K562 (cell line): ENCODE measurements around the gene ZBTB20. TPM values are rescaled to one million over a fixed set of nuclear protein-coding genes. Genes with fewer than 3 reads are reported as not detected.

Experiments
- ATAC-seq: fragments of 200-7000 bp; cut with Tn5 transposase; 3 replicates; pipeline ENCODE4 v1.9.1; 2020; ENCODE audit warnings: moderate library complexity
- BruUV-seq: library from RNA; stranded (reverse); fragments of 400-500 nt; replicated peaks from 2 replicates; lab custom pipeline; 2021; lab: Mats Ljungman, UMichigan
- CTCF ChIA-PET: fragments of 300-600 bp; formaldehyde crosslinking; extraction: SDS; loops from one replicate; lab custom pipeline; 2021; ENCODE audit warnings: low intra/inter-chr PET ratio; lab: Yijun Ruan, JAX
- POLR2A ChIA-PET: fragments of 300-600, 350-650 bp; sonication (Branson Sonifier 250); formaldehyde crosslinking; extraction: SDS; loops from one replicate; lab custom pipeline; 2021; ENCODE audit warnings: antibody characterized with exemption, inconsistent platforms; lab: Yijun Ruan, JAX
- DNase-seq, 4 experiments: peaks; one replicate each; pipeline versions ENCODE4 v3.0.0 to v3.0.0-alpha.2; 2011 to 2018; ENCODE audit warnings: low spot score in 3 of 4, mixed read lengths in 3 of 4; ENCODE audit errors: extremely low read depth in 1 of 4
- FAIRE-seq: peaks from 2 replicates; lab custom pipeline; 2011; peaks lifted over from hg19 to GRCh38; lab: Jason Lieb, UNC
- H2AFZ ChIP-seq: 2 replicates; pipeline ENCODE4 v1.6.0; 2011; ENCODE audit warnings: low read depth, low read length, control low read depth, inconsistent platforms
- H3K27ac ChIP-seq: fragments of 200-600 bp; 3 replicates; pipeline ENCODE4 v1.8.0; 2011; ENCODE audit warnings: low read depth, mild to moderate bottlenecking, control low read depth, inconsistent platforms, low read length, moderate library complexity, mixed read lengths; ENCODE audit errors: extremely low read depth
- H3K27me3 ChIP-seq, 2 experiments: fragments of 300-600 bp in 1 of 2; 2 replicates in 1 of 2; 3 replicates in 1 of 2; pipeline versions ENCODE4 v1.6.0 to v1.8.0; 2011; ENCODE audit warnings: inconsistent platforms in 2 of 2, low read length in 2 of 2, mild to moderate bottlenecking in 1 of 2, mixed read lengths in 1 of 2, moderate library complexity in 1 of 2; ENCODE audit not compliant: control insufficient read depth in 2 of 2, insufficient read depth in 2 of 2
- H3K36me3 ChIP-seq: fragments of 300-600 bp; 3 replicates; pipeline ENCODE4 v1.8.0; 2011; ENCODE audit warnings: mild to moderate bottlenecking, low read length, inconsistent platforms; ENCODE audit not compliant: control insufficient read depth, insufficient read depth
- H3K4me1 ChIP-seq, 2 experiments: fragments of 200-600 bp in 1 of 2; replicated peaks in 1 of 2; 2 replicates in 1 of 2; 3 replicates in 1 of 2; pipeline versions ENCODE4 v1.5.1 to v1.8.0; 2011; ENCODE audit warnings: inconsistent platforms in 2 of 2, low read length in 2 of 2, mild to moderate bottlenecking in 1 of 2, mixed read lengths in 1 of 2, moderate library complexity in 1 of 2; ENCODE audit not compliant: control insufficient read depth in 2 of 2, insufficient read depth in 2 of 2
- H3K4me2 ChIP-seq: 2 replicates; pipeline ENCODE4 v1.6.1; 2011; ENCODE audit warnings: low read length, control low read depth, inconsistent platforms, mixed read lengths; ENCODE audit not compliant: insufficient read depth
- H3K4me3 ChIP-seq: fragments of 200-600 bp; sonication (generic), shearing (Covaris generic); 2 replicates; pipeline ENCODE4 v1.5.1; 2016; ENCODE audit warnings: control low read depth, inconsistent platforms
- H3K79me2 ChIP-seq: fragments of 200-600 bp; 3 replicates; pipeline ENCODE4 v1.8.0; 2011; ENCODE audit warnings: low read length, inconsistent platforms; ENCODE audit not compliant: control insufficient read depth, insufficient read depth
- H3K9ac ChIP-seq, 2 experiments: 2 replicates each; pipeline versions ENCODE4 v1.6.0 to v1.6.1; 2011; ENCODE audit warnings: low read depth in 2 of 2, low read length in 2 of 2, control low read depth in 1 of 2, inconsistent platforms in 1 of 2, mild to moderate bottlenecking in 1 of 2, mixed read lengths in 1 of 2; ENCODE audit not compliant: insufficient read depth in 1 of 2
- H3K9me1 ChIP-seq: one replicate; pipeline ENCODE4 v1.6.0; 2011; ENCODE audit warnings: inconsistent platforms, mild to moderate bottlenecking, low read length, moderate library complexity; ENCODE audit not compliant: control insufficient read depth, insufficient read depth
- H3K9me3 ChIP-seq: replicated peaks from 2 replicates; pipeline ENCODE4 v1.5.1; 2011; ENCODE audit warnings: low read depth, low read length, inconsistent platforms; ENCODE audit not compliant: control insufficient read depth, insufficient read depth
- H4K20me1 ChIP-seq: replicated peaks from 2 replicates; pipeline ENCODE4 v1.6.1; 2011; ENCODE audit warnings: low read length, inconsistent platforms, mixed read lengths; ENCODE audit not compliant: control insufficient read depth, insufficient read depth
- CBFB ChIP-seq: sonication (generic); formaldehyde crosslinking; IDR thresholded peaks from 2 replicates; pipeline ENCODE4 v1.4.0; 2020; ENCODE audit warnings: mild to moderate bottlenecking, missing genetic modification reagents
- DLX4 ChIP-seq: fragments of 250-450 bp; sonication (Bioruptor Pico); IDR thresholded peaks from 2 replicates; pipeline ENCODE4 v1.6.1; 2021; ENCODE audit warnings: mild to moderate bottlenecking
- FOXP1 ChIP-seq: sonication (generic); formaldehyde crosslinking; IDR thresholded peaks from 2 replicates; pipeline ENCODE4 v1.8.0; 2022; ENCODE audit warnings: mild to moderate bottlenecking, missing genetic modification reagents
- GTF2F1 ChIP-seq: IDR thresholded peaks from 2 replicates; pipeline ENCODE4 v1.6.1; 2011; ENCODE audit warnings: low read depth, low read length, improper control_type of control experiment
- KDM4B ChIP-seq, 2 experiments: fragments of 450-650 bp in 1 of 2; sonication (generic) in 1 of 2; IDR thresholded peaks; 2 replicates each; pipeline ENCODE4 v1.6.1; 2016 to 2017; ENCODE audit warnings: borderline replicate concordance in 2 of 2, antibody characterized with exemption in 1 of 2, low read depth in 1 of 2, mild to moderate bottlenecking in 1 of 2
- MAFK ChIP-seq: IDR thresholded peaks from 2 replicates; pipeline ENCODE4 v1.6.1; 2011; ENCODE audit warnings: low read length, improper control_type of control experiment
- MCM5 ChIP-seq: fragments of 450-650 bp; IDR thresholded peaks from 2 replicates; pipeline ENCODE4 v1.6.1; 2016; ENCODE audit warnings: low read depth
- MCM7 ChIP-seq, 2 experiments: fragments of 450-650 bp; IDR thresholded peaks; 2 replicates each; pipeline ENCODE4 v1.6.1; 2016 to 2018
- MYBL2 ChIP-seq, 2 experiments: fragments of 450-650 bp in 1 of 2; sonication (generic) in 1 of 2; formaldehyde crosslinking in 1 of 2; IDR thresholded peaks; 2 replicates each; pipeline versions ENCODE4 v1.6.1 to v1.8.1; 2017 to 2022; ENCODE audit warnings: borderline replicate concordance in 1 of 2, inconsistent platforms in 1 of 2, low read depth in 1 of 2, mild to moderate bottlenecking in 1 of 2, missing genetic modification reagents in 1 of 2, moderate library complexity in 1 of 2
- POLR2AphosphoS2 ChIP-seq: IDR thresholded peaks from 2 replicates; pipeline ENCODE4 v1.6.1; 2012; ENCODE audit warnings: low read length, improper control_type of control experiment
- PTBP1 ChIP-seq: fragments of 200-400 bp; formaldehyde crosslinking; IDR thresholded peaks from 2 replicates; pipeline ENCODE4 v1.6.1; 2017; ENCODE audit warnings: low read depth, low read length
- SMARCA4 ChIP-seq: fragments of 450-650 bp; IDR thresholded peaks from 2 replicates; pipeline ENCODE4 v1.6.1; 2016
- SUPT5H ChIP-seq: fragments of 450-650 bp; IDR thresholded peaks from 2 replicates; pipeline ENCODE4 v1.6.1; 2016
- ZBTB17 ChIP-seq: fragments of 450-650 bp; formaldehyde crosslinking; IDR thresholded peaks from 2 replicates; pipeline ENCODE4 v1.4.0; 2020; ENCODE audit warnings: mild to moderate bottlenecking
- ZNF143 ChIP-seq: sonication (generic); formaldehyde crosslinking; IDR thresholded peaks from 2 replicates; pipeline ENCODE4 v1.9.0; 2022; ENCODE audit warnings: mild to moderate bottlenecking, missing genetic modification reagents
- ZNF41 ChIP-seq: fragments of 250-450 bp; sonication (Bioruptor Pico); conservative IDR thresholded peaks from 2 replicates; pipeline ENCODE4 v1.4.0; 2020; ENCODE audit warnings: mild to moderate bottlenecking
- ZNF551 ChIP-seq: fragments of 250-450 bp; sonication (Bioruptor Pico); IDR thresholded peaks from 2 replicates; pipeline ENCODE4 v1.5.0; 2021; ENCODE audit warnings: mild to moderate bottlenecking, moderate library complexity
- WGBS: fragments of 100-300 bp; shearing (Covaris generic); methylation state at CpG from one replicate; pipeline ENCODE4 v1.1.6; 2016; ENCODE audit warnings: low coverage, mixed read lengths; ENCODE audit not compliant: insufficient coverage; ENCODE audit errors: missing lambda C conversion rate; 5-methylcytosine and 5-hydroxymethylcytosine counted together
- in situ Hi-C: fragments of 300-500 bp; cut with MboI; formaldehyde crosslinking; loops from 4 replicates; pipeline ENCODE4 v1.15.0; 2018; ENCODE audit warnings: inconsistent platforms, mixed read lengths
- intact Hi-C: fragments of 100-400 bp; cut with micrococcal nuclease; formaldehyde crosslinking; loops from 2 replicates; pipeline ENCODE4 v1.14.2; 2022
- polyA plus RNA-seq, 8 experiments: library from polyadenylated mRNA; depleted of rRNA in 4 of 8; stranded (reverse) in 5 of 8; unstranded in 3 of 8; fragments of >200 nt; fragmentation: Nextera tagmentation in 2 of 8; fragmentation: Illumina TruSeq in 1 of 8; extraction: Ambion mirVana in 2 of 8; extraction: Trizol in 1 of 8; gene quantifications; 2 replicates each; pipeline versions ENCODE4 v1.2.1 to v1.2.3, GENCODE V29; 2011 to 2014; ENCODE audit warnings: inconsistent platforms in 1 of 8, missing spikeins in 1 of 8
- total RNA-seq, 7 experiments: library from RNA; depleted of rRNA in 6 of 7; stranded (reverse); fragments of >200 nt in 6 of 7; fragmentation: Illumina TruSeq in 2 of 7; extraction: Trizol in 2 of 7; gene quantifications; 2 replicates each; pipeline versions ENCODE4 v1.2.1 to v1.2.3, GENCODE V29; 2011 to 2021; ENCODE audit warnings: low replicate concordance in 1 of 7
- TF ChIP-seq, protein P1 (sequence below): fragments of 450-650 bp; IDR thresholded peaks from 2 replicates; pipeline ENCODE4 v1.6.1; 2017; ENCODE audit warnings: antibody characterized with exemption

ZBTB20 gene
- total and polyA plus RNA-seq, 9 of the 15 experiments (the other 6 are each of a cell fraction or from before 2014, with no cell fraction given) = 0.17 to 1.7 (median 0.45) TPM

- Histone ChIP-seq H3K36me3 (no peaks in the 10 kb centered on the region), H4K20me1 (no peaks in the 10 kb centered on the region)
- no peak for TF ChIP-seq CBFB (CRISPR knock-in tag)
- no peak for TF ChIP-seq SMARCA4
- TF ChIP-seq, all 486 proteins: peak for 0
- in situ Hi-C loops (no loop called here), intact Hi-C loops (loop anchor here (10.0 kb wide), 3 partner anchors 261 to 871 kb away; no protein-coding TSS in a partner anchor)
- no peak overlapping the region for H3K9ac ChIP-seq
- no TSS peak for BruUV-seq
- H3K79me2 ChIP-seq = no peaks in the 10 kb centered on the region
- ChIA-PET POLR2A (no interaction called here), CTCF (no interaction called here)
- DNase-seq (no peak), FAIRE-seq (no peak), ATAC-seq (no peak)
- H3K4me3 ChIP-seq = no peak overlapping the region
- no peaks in the 10 kb centered on the region for H3K9me3 ChIP-seq
- H3K27me3 ChIP-seq = no peaks in the 10 kb centered on the region
- no peak overlapping the region for H2AFZ ChIP-seq
- H3K4me1 ChIP-seq = no peaks in the 10 kb centered on the region
- 0% methylated on average over 1 of the region's 1 CpG for WGBS
- no peak overlapping the region for H3K27ac ChIP-seq
- no peak overlapping the region for H3K4me2 ChIP-seq
- no peaks in the 10 kb centered on the region for H3K9me1 ChIP-seq
Measured at GRCh38 chr3:114824014-114824413, 323.1 kb downstream of the ZBTB20 start.

GRCh38 chr3:114823061-114823460, 324.0 kb downstream of the ZBTB20 start:
- DNase-seq (no peak), FAIRE-seq (no peak), ATAC-seq (no peak)
- Histone ChIP-seq H3K4me2 (no peak overlapping the region), H3K27me3 (no peaks in the 10 kb centered on the region), H3K9me1 (no peaks in the 10 kb centered on the region), H3K4me3 (no peak overlapping the region), H3K36me3 (no peaks in the 10 kb centered on the region), H2AFZ (no peak overlapping the region), H3K9me3 (no peaks in the 10 kb centered on the region), H3K4me1 (no peaks in the 10 kb centered on the region), H3K79me2 (no peaks in the 10 kb centered on the region), H4K20me1 (no peaks in the 10 kb centered on the region), H3K9ac (no peak overlapping the region), H3K27ac (no peak overlapping the region)
- ChIA-PET CTCF (no interaction called here), POLR2A (no interaction called here)
- intact Hi-C loops (loop anchor here (10.0 kb wide), 3 partner anchors 262 to 872 kb away; no protein-coding TSS in a partner anchor), in situ Hi-C loops (no loop called here)
- BruUV-seq = no TSS peak
- TF ChIP-seq ZNF551 (CRISPR knock-in tag) (no peak), POLR2AphosphoS2 (no peak), ZNF41 (CRISPR knock-in tag) (no peak), MCM7 (IDR thresholded peaks at IDR 0.05) (no peak), ZBTB17 (CRISPR knock-in tag) (no peak), FOXP1 (no peak), MAFK (no peak), PTBP1 (no peak), ZNF143 (CRISPR knock-in tag) (no peak), GTF2F1 (no peak), SUPT5H (no peak), KDM4B (IDR thresholded peaks at IDR 0.05; ENCODE audit: borderline replicate concordance in 2 of 2, low read depth in 1 of 2) (no peak), MYBL2 (IDR thresholded peaks at IDR 0.05; ENCODE audit: low read depth) (no peak), MYBL2 (CRISPR knock-in tag; IDR thresholded peaks at IDR 0.05; ENCODE audit: borderline replicate concordance) (no peak), MCM5 (no peak), DLX4 (CRISPR knock-in tag) (no peak)
- TF ChIP-seq, protein P1, sequence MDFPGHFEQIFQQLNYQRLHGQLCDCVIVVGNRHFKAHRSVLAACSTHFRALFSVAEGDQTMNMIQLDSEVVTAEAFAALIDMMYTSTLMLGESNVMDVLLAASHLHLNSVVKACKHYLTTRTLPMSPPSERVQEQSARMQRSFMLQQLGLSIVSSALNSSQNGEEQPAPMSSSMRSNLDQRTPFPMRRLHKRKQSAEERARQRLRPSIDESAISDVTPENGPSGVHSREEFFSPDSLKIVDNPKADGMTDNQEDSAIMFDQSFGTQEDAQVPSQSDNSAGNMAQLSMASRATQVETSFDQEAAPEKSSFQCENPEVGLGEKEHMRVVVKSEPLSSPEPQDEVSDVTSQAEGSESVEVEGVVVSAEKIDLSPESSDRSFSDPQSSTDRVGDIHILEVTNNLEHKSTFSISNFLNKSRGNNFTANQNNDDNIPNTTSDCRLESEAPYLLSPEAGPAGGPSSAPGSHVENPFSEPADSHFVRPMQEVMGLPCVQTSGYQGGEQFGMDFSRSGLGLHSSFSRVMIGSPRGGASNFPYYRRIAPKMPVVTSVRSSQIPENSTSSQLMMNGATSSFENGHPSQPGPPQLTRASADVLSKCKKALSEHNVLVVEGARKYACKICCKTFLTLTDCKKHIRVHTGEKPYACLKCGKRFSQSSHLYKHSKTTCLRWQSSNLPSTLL = no peak
